Activated CD4-positive, alpha-beta T cell treated with anti-CD3 and anti-CD28 coated beads, Interleukin-2, amount 50 U/mL, for 24 hours (primary cell): ENCODE data around the gene SLC9C2.
"Not testable (repeated sequence)": the region's sequence is repeated elsewhere in the genome, so short reads cannot be mapped to it uniquely, and the experiment has no call there.

Experiments
- DNase-seq, 2 donors: peaks; one replicate each; pipeline ENCODE4 v3.0.0-alpha.2; 2020; ENCODE audit warnings: low read depth in 1 of 2, low spot score in 1 of 2

SLC9C2 gene, protein sequence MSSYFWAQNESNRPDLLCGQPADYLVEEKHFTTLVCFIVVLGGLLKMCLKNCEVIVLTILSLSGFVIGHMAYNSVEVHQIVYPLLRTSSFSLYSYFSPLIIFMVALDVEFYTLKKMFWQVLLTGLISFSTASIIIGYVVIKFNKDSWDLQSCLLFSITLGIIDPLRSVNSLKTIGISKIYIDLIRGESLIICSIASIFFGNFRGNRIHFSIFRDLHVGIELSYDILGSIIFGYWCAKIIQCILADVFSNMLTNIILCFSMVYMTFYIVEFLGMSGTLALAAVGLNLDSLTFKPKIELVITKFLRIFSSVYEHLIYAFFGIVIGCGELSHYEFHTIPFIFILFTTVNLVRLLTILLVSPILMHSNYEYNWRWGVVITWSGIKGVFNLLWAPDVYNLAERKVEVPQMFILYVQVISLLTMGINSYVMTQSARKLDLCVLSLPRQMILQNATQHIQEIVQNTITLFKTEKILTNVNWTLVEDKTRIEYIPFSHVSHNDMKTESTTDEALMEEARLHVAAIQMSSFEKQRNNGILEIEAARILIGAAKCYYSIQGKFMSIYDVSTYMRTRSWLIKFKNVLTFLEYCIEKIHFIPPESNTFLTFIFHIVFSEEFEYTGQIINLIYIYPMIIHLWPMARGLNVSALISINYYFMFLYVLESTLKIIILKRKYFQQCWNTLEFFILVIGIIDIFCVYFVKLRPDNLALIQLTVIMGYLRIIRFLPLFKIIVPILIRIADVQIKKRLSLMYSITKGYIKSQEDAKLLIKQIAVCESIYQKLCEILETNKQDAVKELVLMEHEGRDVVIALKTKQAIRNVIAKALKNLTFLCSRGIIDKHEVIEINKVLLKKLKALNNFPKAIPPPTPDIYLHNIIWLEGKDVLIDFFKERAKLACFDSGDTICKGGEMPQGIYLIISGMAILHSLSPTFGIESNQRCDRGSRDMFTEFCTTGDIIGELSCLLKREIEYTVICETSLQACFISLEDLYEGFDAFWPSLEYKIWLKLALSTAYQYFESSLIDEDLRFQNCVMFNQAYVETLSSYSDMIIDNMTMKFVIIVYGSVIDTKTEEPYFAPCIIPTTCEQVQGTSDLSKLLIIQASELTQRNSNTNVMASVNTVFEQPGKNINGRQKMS

DNA sequence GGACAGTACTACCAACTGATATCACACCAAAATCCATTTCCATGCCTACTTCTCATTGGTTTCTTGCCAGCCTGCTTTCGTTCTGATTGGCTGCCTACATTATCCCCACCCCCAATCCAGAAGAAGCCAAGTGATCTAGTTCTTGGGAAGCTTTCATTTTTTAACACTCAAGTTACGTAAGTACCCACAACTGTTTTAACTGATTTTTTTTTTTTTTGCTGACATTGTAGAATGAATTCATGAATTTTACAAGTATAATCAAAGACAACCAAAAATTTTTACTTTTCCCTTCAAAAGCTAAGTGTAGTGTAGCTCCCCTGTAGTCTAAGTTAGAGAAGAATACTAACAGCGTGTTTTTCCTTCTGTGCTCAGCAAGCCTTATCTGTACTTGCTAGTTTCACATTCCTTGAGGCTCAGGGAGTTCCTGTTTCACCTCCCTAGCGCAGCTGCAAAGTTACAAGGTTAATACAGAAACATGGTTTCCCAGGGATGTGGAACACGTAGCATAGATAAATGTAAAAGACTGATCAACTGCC lies at the start of gene SLC9C2:
TSS of gene SLC9C2 (minus strand) at position 17 of the 536 bp plus-strand sequence. CDS start 1,296 bp downstream, outside the sequence.
- DNase-seq, result no peak

DNA sequence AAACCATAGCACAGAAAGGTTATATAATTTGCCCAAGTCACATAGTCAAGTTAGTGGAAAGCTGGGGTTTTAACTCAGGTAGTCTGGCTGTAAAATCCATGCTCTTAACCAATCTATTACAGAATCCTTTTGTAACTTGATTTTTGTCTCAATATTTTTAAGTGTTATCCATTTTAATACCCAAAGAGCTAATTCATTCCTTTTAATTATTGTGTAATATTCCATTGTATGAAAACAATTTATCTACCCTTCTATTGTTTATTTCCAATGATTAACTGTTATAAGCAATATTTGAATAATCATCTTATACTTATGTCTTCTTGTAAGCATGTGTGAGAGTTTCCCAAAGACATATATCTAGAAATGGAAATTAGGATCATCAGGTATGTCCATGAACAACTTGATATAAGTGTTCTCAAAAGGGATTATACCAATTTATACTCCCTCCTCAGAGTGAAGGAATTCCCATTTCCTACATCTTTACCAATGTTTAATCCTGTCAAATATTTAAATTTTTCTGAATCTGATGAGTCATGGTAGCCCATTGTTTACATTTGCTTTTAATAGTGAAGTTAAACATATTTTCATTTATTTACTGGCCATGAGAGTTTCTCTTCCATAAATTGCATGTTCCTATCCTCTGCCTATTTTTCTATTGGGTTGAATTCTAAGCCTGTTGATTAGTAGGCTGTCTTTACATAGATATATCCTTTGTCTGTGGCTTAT lies 46.2 kb upstream of the SLC9C2 start:
- DNase-seq, result no peak

GRCh38 chr1:173646656-173647055 lies 43.8 kb upstream of the SLC9C2 start:
- no peak for DNase-seq

DNA sequence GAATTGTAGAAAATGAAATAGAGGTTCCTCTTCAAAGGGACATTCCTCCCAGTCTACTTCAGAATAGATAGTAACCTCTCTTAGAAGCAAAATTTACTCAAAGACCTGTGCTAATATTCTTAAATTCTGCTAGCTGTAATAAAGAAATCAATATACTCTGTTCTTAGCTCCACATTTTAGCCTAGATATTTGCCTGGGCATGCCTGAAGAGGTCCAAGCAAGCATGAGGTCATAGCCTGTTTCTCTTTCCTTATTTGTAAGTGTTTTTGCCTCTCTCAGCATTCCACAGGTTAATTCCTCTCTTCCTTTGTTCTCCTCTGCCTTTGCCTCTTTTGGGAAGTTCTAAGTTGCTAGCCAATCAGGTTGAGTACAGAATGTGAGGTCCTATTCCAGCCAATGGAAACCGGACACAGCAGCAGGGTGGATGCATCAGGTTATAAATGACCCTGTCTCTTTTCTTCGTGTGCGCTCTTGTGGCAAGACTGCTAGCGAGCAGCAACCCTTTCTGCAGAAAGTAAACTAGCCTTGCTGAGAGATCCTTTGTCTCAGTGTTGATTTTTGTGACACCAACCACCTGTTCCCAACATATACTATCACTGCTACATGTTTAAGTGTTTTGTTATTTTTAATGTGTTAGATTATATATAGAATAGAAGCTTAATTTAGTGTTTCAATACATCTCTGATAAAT lies 39.7 kb upstream of the SLC9C2 start:
- not testable (repeated sequence) for DNase-seq

GRCh38 chr1:173639102-173639501 lies 36.2 kb upstream of the SLC9C2 start:
- no peak for DNase-seq

DNA sequence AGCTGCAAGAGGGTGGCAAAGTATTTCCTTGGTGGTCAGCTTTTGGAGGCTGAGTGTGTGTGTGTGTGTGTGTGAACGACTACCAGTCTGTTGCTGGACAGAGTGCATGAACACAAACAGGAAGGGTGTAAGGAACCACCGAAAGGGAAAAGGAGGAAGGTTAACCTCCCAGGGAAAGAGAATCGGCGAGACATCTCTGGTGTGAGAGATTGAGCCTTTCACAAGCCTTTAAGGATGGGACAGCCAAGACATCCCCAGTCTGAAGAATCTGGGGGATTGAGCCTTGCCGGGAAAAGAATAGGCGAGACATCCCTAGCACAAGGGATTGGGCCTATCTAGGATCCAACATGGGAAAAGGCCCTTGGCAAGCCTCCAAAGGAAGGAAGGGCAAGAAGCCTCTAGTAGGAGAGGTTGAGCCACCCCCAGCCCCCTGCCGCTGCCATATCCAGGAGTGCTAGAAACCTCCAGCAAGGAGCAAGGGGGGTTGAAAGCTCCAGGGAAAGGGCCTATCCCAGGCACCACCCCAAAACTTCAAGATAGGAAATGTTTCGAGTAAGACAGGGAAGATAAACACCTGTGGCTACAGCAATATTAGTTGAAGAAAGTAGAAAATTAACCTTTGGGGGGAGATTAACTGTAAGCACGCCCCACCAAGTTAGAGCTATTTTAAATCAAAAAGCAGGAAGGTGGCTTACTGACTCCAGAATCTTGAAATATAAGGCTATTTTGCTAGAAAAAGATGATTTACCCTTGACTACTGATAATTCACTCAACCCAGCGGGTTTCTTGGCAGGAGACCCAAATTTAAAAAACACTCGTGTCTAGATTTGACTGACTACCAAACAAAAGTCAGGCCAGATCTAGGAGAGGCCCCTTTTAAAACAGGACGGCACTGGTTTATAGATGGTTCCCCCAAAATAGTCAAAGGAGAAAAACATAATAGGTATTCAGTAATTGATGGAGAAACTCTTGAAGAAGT lies 35.5 kb upstream of the SLC9C2 start:
- DNase-seq, result no peak

- not testable (repeated sequence) for DNase-seq
Observed at GRCh38 chr1:173637236-173638042, 34.6 kb upstream of the SLC9C2 start.

GRCh38 chr1:173635116-173635515 lies 32.2 kb upstream of the SLC9C2 start, which contains the start of gene TEX50:
TSS of gene TEX50 (plus strand) at chr1:173635338. CDS start at chr1:173635522, 184 bp downstream.
- no peak for DNase-seq

GRCh38 chr1:173628888-173629287 lies 26.0 kb upstream of the SLC9C2 start:
- DNase-seq, result no peak

DNA sequence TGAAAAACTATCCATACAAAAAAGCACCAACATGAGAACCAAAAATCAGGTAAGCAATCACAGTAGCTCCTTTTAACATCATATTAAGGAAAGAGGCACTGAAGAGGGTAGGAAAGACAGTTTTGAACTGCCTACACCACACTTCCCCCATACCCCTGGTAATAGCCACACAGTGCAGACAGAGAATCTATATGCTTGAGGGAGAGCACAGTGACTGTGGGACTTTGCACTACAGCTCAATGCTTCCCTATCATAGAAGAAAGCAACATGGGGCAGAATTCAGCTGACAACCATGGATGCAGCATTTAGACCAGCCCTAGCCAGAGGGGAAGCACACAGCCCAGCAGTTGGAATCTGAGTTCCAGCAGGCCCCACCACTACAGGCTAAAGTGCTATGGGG lies 24.4 kb upstream of the SLC9C2 start:
- no peak for DNase-seq

DNA sequence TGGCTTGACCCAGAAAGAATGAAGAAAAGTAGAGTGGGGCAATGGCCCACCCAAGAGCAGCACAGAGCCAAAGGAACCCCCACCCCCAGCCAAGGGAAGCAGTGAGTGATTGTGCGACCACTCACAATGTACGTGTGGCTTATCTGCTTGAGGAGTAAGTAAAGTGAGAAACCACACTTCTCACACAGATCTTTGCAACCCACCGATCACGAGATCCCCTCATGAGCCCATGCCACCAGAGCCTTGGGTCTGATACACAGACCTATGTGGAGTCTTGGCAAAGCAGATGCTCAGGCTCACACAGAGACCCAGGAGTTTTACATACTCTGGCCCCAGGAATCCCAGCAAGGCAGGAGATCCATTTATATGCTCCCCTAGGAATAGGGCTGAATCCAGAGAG lies 14.0 kb upstream of the SLC9C2 start:
- no peak for DNase-seq

GRCh38 chr1:173613086-173613485 lies 10.2 kb upstream of the SLC9C2 start:
- DNase-seq, result not testable (repeated sequence)

GRCh38 chr1:173608503-173609216 lies 5.8 kb upstream of the SLC9C2 start:
- no peak for DNase-seq

DNA sequence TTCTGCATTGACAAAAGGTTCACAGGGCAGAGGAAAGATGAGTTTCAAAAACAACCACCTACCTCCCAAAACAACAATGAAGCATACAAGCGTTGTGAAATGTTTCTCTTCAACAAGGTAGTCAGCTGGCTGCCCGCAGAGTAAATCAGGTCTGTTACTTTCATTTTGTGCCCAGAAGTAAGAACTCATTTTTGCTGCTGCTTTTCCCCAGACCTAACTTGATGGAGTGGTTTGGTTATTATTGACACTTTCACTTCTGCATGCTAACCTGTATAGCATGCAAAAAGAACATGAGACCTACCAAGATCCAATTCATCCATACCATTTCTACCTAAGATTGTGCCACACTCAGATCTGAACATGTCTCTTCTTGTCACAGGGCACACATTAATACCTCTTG lies 1.3 kb downstream of the SLC9C2 start:
- DNase-seq, result no peak

DNA sequence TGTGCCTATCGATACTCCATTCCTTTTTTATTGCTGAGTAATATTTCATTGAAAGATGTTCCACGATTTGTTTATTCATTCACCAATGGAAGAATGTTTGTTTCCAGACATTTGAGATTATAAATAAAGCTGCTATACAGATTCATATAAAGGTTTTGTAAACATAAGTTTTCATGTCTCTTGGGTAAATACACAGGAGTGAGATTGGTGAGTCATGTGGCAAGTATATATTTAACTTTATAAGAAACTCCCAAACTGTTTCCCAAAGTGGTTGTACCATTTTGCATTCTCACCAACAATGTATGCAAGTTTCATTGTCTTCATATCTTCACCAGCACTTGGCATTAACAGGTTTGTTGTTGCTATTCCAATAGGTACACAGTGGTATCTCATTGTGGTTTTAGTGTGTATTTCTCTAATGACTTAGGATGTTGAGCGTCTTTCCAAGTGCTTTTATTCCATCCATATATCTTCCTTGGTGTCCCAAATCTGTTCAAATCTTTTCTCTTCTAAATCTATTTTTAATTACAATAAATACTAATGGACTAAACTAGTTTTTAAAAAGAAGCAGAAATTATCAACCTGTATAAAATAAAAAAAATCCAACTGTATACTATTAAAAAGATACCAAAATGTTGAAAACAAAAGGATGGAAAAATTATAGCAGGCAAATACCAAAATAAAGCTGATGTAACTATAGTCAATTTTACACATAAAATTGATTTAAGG lies 6.6 kb downstream of the SLC9C2 start:
- DNase-seq, result no peak

DNA sequence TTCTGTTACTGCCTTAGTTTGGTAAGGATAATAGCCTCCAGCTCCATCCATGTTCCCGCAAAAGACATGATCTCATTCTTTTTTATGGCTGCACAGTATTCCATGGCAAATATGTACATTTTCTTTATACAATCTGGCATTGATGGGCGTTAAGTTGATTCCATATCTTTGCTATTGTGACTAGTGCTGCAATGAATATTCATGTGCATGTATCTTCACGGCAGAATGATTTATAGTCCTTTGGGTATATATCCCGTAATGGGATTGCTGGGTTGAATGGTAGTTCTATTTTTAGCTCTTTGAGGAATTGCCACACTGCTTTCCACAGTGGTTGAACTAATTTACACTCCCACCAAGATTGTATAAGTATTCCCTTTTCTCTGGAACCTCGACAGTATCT lies 11.7 kb downstream of the SLC9C2 start:
- not testable (repeated sequence) for DNase-seq

- DNase-seq, result no peak
Observed at GRCh38 chr1:173590557-173590956, 12.3 kb downstream of the SLC9C2 start.
